ENCODE data around the gene ZNF407.

DNA sequence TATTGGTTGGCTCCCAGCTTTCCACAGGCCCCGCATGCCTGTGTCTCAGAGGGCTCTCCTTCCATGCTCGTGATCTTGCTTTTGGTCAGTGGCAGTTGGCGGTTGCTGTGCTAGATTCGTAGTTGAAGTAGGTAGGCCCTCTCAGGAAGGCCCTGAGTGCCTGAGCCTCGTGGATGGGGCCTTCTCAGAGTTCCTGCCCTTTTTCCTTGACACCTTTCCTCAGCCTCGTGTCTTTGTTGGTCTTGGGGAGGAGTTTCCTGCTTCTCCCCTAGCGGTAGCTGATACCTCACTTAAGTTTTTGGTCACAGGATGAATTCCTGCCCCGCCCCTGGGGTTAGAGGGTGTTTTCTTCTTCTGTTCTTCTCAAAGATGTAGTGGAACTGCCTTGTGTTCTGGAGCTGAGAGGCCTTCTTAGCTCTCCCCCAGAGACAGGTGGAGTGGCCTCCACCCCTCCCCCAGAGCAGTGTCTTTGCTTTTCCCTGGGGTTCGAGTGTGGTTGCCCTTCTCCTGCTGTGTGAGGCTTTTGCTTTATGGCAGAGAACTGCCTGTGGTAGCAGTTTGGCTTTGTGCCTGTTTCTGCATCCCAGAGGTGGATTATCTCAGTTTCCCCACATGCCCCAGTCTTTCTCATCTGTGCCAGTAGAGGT, 94.8 kb downstream of the ZNF407 start:
- TF ChIP-seq, protein P1, sequence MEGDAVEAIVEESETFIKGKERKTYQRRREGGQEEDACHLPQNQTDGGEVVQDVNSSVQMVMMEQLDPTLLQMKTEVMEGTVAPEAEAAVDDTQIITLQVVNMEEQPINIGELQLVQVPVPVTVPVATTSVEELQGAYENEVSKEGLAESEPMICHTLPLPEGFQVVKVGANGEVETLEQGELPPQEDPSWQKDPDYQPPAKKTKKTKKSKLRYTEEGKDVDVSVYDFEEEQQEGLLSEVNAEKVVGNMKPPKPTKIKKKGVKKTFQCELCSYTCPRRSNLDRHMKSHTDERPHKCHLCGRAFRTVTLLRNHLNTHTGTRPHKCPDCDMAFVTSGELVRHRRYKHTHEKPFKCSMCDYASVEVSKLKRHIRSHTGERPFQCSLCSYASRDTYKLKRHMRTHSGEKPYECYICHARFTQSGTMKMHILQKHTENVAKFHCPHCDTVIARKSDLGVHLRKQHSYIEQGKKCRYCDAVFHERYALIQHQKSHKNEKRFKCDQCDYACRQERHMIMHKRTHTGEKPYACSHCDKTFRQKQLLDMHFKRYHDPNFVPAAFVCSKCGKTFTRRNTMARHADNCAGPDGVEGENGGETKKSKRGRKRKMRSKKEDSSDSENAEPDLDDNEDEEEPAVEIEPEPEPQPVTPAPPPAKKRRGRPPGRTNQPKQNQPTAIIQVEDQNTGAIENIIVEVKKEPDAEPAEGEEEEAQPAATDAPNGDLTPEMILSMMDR (IDR thresholded peaks at IDR 0.05), result no peak
- TF ChIP-seq POLR2A (IDR thresholded peaks at IDR 0.05), result no peak
